NT2/D1 (cell line): Measurements from ENCODE around the gene INO80E.

Experiments used
- SUZ12 ChIP-seq: IDR thresholded peaks from 2 replicates; pipeline ENCODE4 v1.6.1; 2011; ENCODE audit not compliant: insufficient read length, insufficient read depth; ENCODE audit errors: extremely low read depth
- YY1 ChIP-seq: IDR thresholded peaks from 2 replicates; pipeline ENCODE4 v1.6.1; 2011; ENCODE audit not compliant: insufficient read length, insufficient read depth
- ZNF274 ChIP-seq: IDR thresholded peaks from 2 replicates; pipeline ENCODE4 v1.6.1; 2011; ENCODE audit warnings: mild to moderate bottlenecking, low read depth, low read length

DNA sequence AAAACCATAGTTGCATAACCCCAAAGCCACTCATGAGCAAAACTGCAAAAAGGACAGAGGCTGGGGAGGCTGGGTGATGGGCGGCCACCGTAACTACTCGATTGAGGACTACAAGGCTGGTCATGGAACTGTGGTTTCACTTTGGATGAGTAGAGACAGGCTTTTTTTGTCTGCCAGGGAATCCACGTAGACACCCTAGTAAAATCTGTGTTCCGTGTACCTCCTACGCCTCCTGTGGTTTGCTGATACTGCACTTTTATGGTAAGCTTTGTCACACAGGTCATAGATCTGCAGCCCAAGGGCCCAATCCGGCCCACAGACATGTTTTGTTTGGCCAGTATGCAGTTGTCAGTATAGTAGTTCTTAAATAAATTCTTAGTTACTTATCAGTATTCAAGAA, 37.2 kb downstream of the INO80E start:
- no peak for TF ChIP-seq YY1
- no peak for TF ChIP-seq ZNF274
- TF ChIP-seq SUZ12 = no peak
